A549 (cell line): Measurements from ENCODE around the gene ZDHHC3.

Experiments
- BHLHE40 ChIP-seq: IDR thresholded peaks from 2 replicates; pipeline ENCODE4 v1.6.1; 2012; ENCODE audit warnings: low read depth, low read length, inconsistent platforms
- CHD2 ChIP-seq: fragments of 150-350 bp; IDR thresholded peaks from 2 replicates; pipeline ENCODE4 v1.6.1; 2014; ENCODE audit warnings: low read length; ENCODE audit not compliant: partially characterized antibody
- CTCF ChIP-seq: fragments of >200 bp; sonication (Bioruptor Twin); formaldehyde crosslinking; IDR thresholded peaks from 3 replicates; pipeline ENCODE4 v1.5.1; 2016
- HES2 ChIP-seq: fragments of >200 bp; sonication (Bioruptor Twin); formaldehyde crosslinking; IDR thresholded peaks from 2 replicates; pipeline ENCODE4 v1.6.1; 2016
- HOXA7 ChIP-seq: fragments of 250-450 bp; sonication (Bioruptor Pico); IDR thresholded peaks from 2 replicates; pipeline ENCODE4 v1.5.0; 2020; ENCODE audit warnings: mild to moderate bottlenecking, moderate library complexity
- JUN ChIP-seq, 2 experiments: fragments of >200 bp; sonication (Bioruptor Twin); formaldehyde crosslinking; IDR thresholded peaks; 2 replicates in 1 of 2; 3 replicates in 1 of 2; pipeline ENCODE4 v1.6.1; 2016 to 2017
- KDM5A ChIP-seq: fragments of 200-600 bp; sonication (generic); IDR thresholded peaks from 2 replicates; pipeline ENCODE4 v1.6.1; 2016; ENCODE audit warnings: antibody characterized with exemption, mild to moderate bottlenecking
- MYC ChIP-seq: IDR thresholded peaks from 2 replicates; pipeline ENCODE4 v1.6.1; 2012; ENCODE audit warnings: mild to moderate bottlenecking, inconsistent platforms, low read length, improper control_type of control experiment, borderline replicate concordance
- POLR2A ChIP-seq: IDR thresholded peaks from 2 replicates; pipeline ENCODE4 v1.6.1; 2012; ENCODE audit warnings: mild to moderate bottlenecking, low read length

- no peak for TF ChIP-seq POLR2A
- no peak for TF ChIP-seq CTCF
- no peak for TF ChIP-seq HOXA7 (CRISPR knock-in tag)
- no peak for TF ChIP-seq HES2
- TF ChIP-seq CHD2 = no peak
- TF ChIP-seq MYC = no peak
- TF ChIP-seq JUN (IDR thresholded peaks at IDR 0.05) = no peak
- no peak for TF ChIP-seq BHLHE40
- no peak for TF ChIP-seq KDM5A
Measured at GRCh38 chr3:44983484-44983941, 7.5 kb upstream of the ZDHHC3 start.
